K562 (cell line): ENCODE measurements around the gene HMGA1. TPM values are rescaled to one million over a fixed set of nuclear protein-coding genes. Genes with fewer than 3 reads are reported as not detected.
A peak's percentile ranks its signal among the peaks of the same experiment; 100 is the strongest.

Experiments used
- ATAC-seq: fragments of 200-7000 bp; cut with Tn5 transposase; 3 replicates; pipeline ENCODE4 v1.9.1; 2020; ENCODE audit warnings: moderate library complexity
- BruUV-seq: library from RNA; stranded (reverse); fragments of 400-500 nt; replicated peaks from 2 replicates; lab custom pipeline; 2021; lab: Mats Ljungman, UMichigan
- CTCF ChIA-PET: fragments of 300-600 bp; formaldehyde crosslinking; extraction: SDS; loops from one replicate; lab custom pipeline; 2021; ENCODE audit warnings: low intra/inter-chr PET ratio; lab: Yijun Ruan, JAX
- POLR2A ChIA-PET: fragments of 300-600, 350-650 bp; sonication (Branson Sonifier 250); formaldehyde crosslinking; extraction: SDS; loops from one replicate; lab custom pipeline; 2021; ENCODE audit warnings: antibody characterized with exemption, inconsistent platforms; lab: Yijun Ruan, JAX
- DNase-seq, 4 experiments: peaks; one replicate each; pipeline versions ENCODE4 v3.0.0 to v3.0.0-alpha.2; 2011 to 2018; ENCODE audit warnings: low spot score in 3 of 4, mixed read lengths in 3 of 4; ENCODE audit errors: extremely low read depth in 1 of 4
- FAIRE-seq: peaks from 2 replicates; lab custom pipeline; 2011; peaks lifted over from hg19 to GRCh38; lab: Jason Lieb, UNC
- H2AFZ ChIP-seq: 2 replicates; pipeline ENCODE4 v1.6.0; 2011; ENCODE audit warnings: low read depth, low read length, control low read depth, inconsistent platforms
- H3K27ac ChIP-seq: fragments of 200-600 bp; 3 replicates; pipeline ENCODE4 v1.8.0; 2011; ENCODE audit warnings: low read depth, mild to moderate bottlenecking, control low read depth, inconsistent platforms, low read length, moderate library complexity, mixed read lengths; ENCODE audit errors: extremely low read depth
- H3K27me3 ChIP-seq, 2 experiments: fragments of 300-600 bp in 1 of 2; 2 replicates in 1 of 2; 3 replicates in 1 of 2; pipeline versions ENCODE4 v1.6.0 to v1.8.0; 2011; ENCODE audit warnings: inconsistent platforms in 2 of 2, low read length in 2 of 2, mild to moderate bottlenecking in 1 of 2, mixed read lengths in 1 of 2, moderate library complexity in 1 of 2; ENCODE audit not compliant: control insufficient read depth in 2 of 2, insufficient read depth in 2 of 2
- H3K36me3 ChIP-seq: fragments of 300-600 bp; 3 replicates; pipeline ENCODE4 v1.8.0; 2011; ENCODE audit warnings: mild to moderate bottlenecking, low read length, inconsistent platforms; ENCODE audit not compliant: control insufficient read depth, insufficient read depth
- H3K4me1 ChIP-seq, 2 experiments: fragments of 200-600 bp in 1 of 2; replicated peaks in 1 of 2; 2 replicates in 1 of 2; 3 replicates in 1 of 2; pipeline versions ENCODE4 v1.5.1 to v1.8.0; 2011; ENCODE audit warnings: inconsistent platforms in 2 of 2, low read length in 2 of 2, mild to moderate bottlenecking in 1 of 2, mixed read lengths in 1 of 2, moderate library complexity in 1 of 2; ENCODE audit not compliant: control insufficient read depth in 2 of 2, insufficient read depth in 2 of 2
- H3K4me2 ChIP-seq: 2 replicates; pipeline ENCODE4 v1.6.1; 2011; ENCODE audit warnings: low read length, control low read depth, inconsistent platforms, mixed read lengths; ENCODE audit not compliant: insufficient read depth
- H3K4me3 ChIP-seq: fragments of 200-600 bp; sonication (generic), shearing (Covaris generic); 2 replicates; pipeline ENCODE4 v1.5.1; 2016; ENCODE audit warnings: control low read depth, inconsistent platforms
- H3K79me2 ChIP-seq: fragments of 200-600 bp; 3 replicates; pipeline ENCODE4 v1.8.0; 2011; ENCODE audit warnings: low read length, inconsistent platforms; ENCODE audit not compliant: control insufficient read depth, insufficient read depth
- H3K9ac ChIP-seq, 2 experiments: 2 replicates each; pipeline versions ENCODE4 v1.6.0 to v1.6.1; 2011; ENCODE audit warnings: low read depth in 2 of 2, low read length in 2 of 2, control low read depth in 1 of 2, inconsistent platforms in 1 of 2, mild to moderate bottlenecking in 1 of 2, mixed read lengths in 1 of 2; ENCODE audit not compliant: insufficient read depth in 1 of 2
- H3K9me1 ChIP-seq: one replicate; pipeline ENCODE4 v1.6.0; 2011; ENCODE audit warnings: inconsistent platforms, mild to moderate bottlenecking, low read length, moderate library complexity; ENCODE audit not compliant: control insufficient read depth, insufficient read depth
- H3K9me3 ChIP-seq: replicated peaks from 2 replicates; pipeline ENCODE4 v1.5.1; 2011; ENCODE audit warnings: low read depth, low read length, inconsistent platforms; ENCODE audit not compliant: control insufficient read depth, insufficient read depth
- H4K20me1 ChIP-seq: replicated peaks from 2 replicates; pipeline ENCODE4 v1.6.1; 2011; ENCODE audit warnings: low read length, inconsistent platforms, mixed read lengths; ENCODE audit not compliant: control insufficient read depth, insufficient read depth
- ATF3 ChIP-seq, 2 experiments: fragments of 450-650 bp in 1 of 2; sonication (generic) in 1 of 2; formaldehyde crosslinking in 1 of 2; IDR thresholded peaks in 1 of 2; conservative IDR thresholded peaks in 1 of 2; 2 replicates each; pipeline versions ENCODE4 v1.6.1 to v1.8.1; 2016 to 2023; ENCODE audit warnings: mild to moderate bottlenecking in 2 of 2, moderate library complexity in 2 of 2, inconsistent platforms in 1 of 2, missing genetic modification reagents in 1 of 2
- CBX1 ChIP-seq: sonication (generic); IDR thresholded peaks from 2 replicates; pipeline ENCODE4 v1.6.1; 2016; ENCODE audit warnings: antibody characterized with exemption, low read depth, mild to moderate bottlenecking
- CGGBP1 ChIP-seq: fragments of 250-450 bp; sonication (Bioruptor Pico); IDR thresholded peaks from 2 replicates; pipeline ENCODE4 v1.9.0; 2021; ENCODE audit warnings: mild to moderate bottlenecking
- PKNOX1 ChIP-seq: fragments of 450-650 bp; IDR thresholded peaks from 2 replicates; pipeline ENCODE4 v1.6.1; 2016
- RBM22 ChIP-seq: fragments of 200-400 bp; formaldehyde crosslinking; IDR thresholded peaks from 2 replicates; pipeline ENCODE4 v1.6.1; 2018; ENCODE audit warnings: low read length, low read depth; ENCODE audit not compliant: poor library complexity, severe bottlenecking
- ZBTB40 ChIP-seq, 2 experiments: fragments of 450-650 bp in 1 of 2; sonication (generic) in 1 of 2; formaldehyde crosslinking in 1 of 2; IDR thresholded peaks; 2 replicates each; pipeline versions ENCODE4 v1.7.1 to v1.9.0; 2016 to 2022; ENCODE audit warnings: inconsistent platforms in 1 of 2, mild to moderate bottlenecking in 1 of 2, missing genetic modification reagents in 1 of 2
- ZEB2 ChIP-seq: fragments of 450-650 bp; IDR thresholded peaks from 2 replicates; pipeline ENCODE4 v1.6.1; 2016
- WGBS: fragments of 100-300 bp; shearing (Covaris generic); methylation state at CpG from one replicate; pipeline ENCODE4 v1.1.6; 2016; ENCODE audit warnings: low coverage, mixed read lengths; ENCODE audit not compliant: insufficient coverage; ENCODE audit errors: missing lambda C conversion rate; 5-methylcytosine and 5-hydroxymethylcytosine counted together
- in situ Hi-C: fragments of 300-500 bp; cut with MboI; formaldehyde crosslinking; loops from 4 replicates; pipeline ENCODE4 v1.15.0; 2018; ENCODE audit warnings: inconsistent platforms, mixed read lengths
- intact Hi-C: fragments of 100-400 bp; cut with micrococcal nuclease; formaldehyde crosslinking; loops from 2 replicates; pipeline ENCODE4 v1.14.2; 2022
- polyA plus RNA-seq, 8 experiments: library from polyadenylated mRNA; depleted of rRNA in 4 of 8; stranded (reverse) in 5 of 8; unstranded in 3 of 8; fragments of >200 nt; fragmentation: Nextera tagmentation in 2 of 8; fragmentation: Illumina TruSeq in 1 of 8; extraction: Ambion mirVana in 2 of 8; extraction: Trizol in 1 of 8; gene quantifications; 2 replicates each; pipeline versions ENCODE4 v1.2.1 to v1.2.3, GENCODE V29; 2011 to 2014; ENCODE audit warnings: inconsistent platforms in 1 of 8, missing spikeins in 1 of 8
- total RNA-seq, 7 experiments: library from RNA; depleted of rRNA in 6 of 7; stranded (reverse); fragments of >200 nt in 6 of 7; fragmentation: Illumina TruSeq in 2 of 7; extraction: Trizol in 2 of 7; gene quantifications; 2 replicates each; pipeline versions ENCODE4 v1.2.1 to v1.2.3, GENCODE V29; 2011 to 2021; ENCODE audit warnings: low replicate concordance in 1 of 7

Gene HMGA1
- total and polyA plus RNA-seq, 9 of the 15 experiments (the other 6 are each of a cell fraction or from before 2014, with no cell fraction given), result 27.8 to 1,947 (median 594) TPM

- TSS peak; percentile 35 for BruUV-seq
- TF ChIP-seq RBM22 (no peak), ATF3 (IDR thresholded peaks at IDR 0.05) (peak; percentile 90), ATF3 (CRISPR knock-in tag; conservative IDR thresholded peaks at IDR 0.05) (peak; percentile 56; the same call in 1 of the 2 replicates), CGGBP1 (CRISPR knock-in tag) (0 out of 2 replicates have a peak, but pooled peaks have one; percentile 70), CBX1 (no peak), ZEB2 (peak; percentile 62; the same call in 1 of the 2 replicates), PKNOX1 (peak; percentile 91), ZBTB40 (IDR thresholded peaks at IDR 0.05) (peak; percentile 27; the same call in 1 of the 2 replicates), ZBTB40 (CRISPR knock-in tag; IDR thresholded peaks at IDR 0.05) (no peak)
These were observed 2.2 kb downstream of the HMGA1 start for GRCh38 chr6:34238585-34239499.

More at GRCh38 chr6:34238585-34239499, 2.2 kb downstream of the HMGA1 start:
- peak overlapping the region; percentile 97 to 99 for H3K9ac ChIP-seq
- intact Hi-C loops, result no loop called here
- H3K27me3 ChIP-seq, result no peaks in the 10 kb centered on the region
- peak overlapping the region; percentile 85 for H3K4me3 ChIP-seq
- POLR2A ChIA-PET, result interaction anchor here (0.6 kb wide), 1 partner anchor 184 kb away, joined by 3 read pairs; no protein-coding TSS in a partner anchor
- DNase-seq (peak in 3 of 4 experiments; percentile 24 to 50 (median 36)), ATAC-seq (no peak), FAIRE-seq (no peak)
- in situ Hi-C loops, result no loop called here
- peaks cover 65 to 69% of the 10 kb centered on the region in 2 experiments for H3K4me1 ChIP-seq
- peaks cover 78% of the 10 kb centered on the region for H3K79me2 ChIP-seq
- no peaks in the 10 kb centered on the region for H3K9me1 ChIP-seq
- peak overlapping the region; percentile 85 for H3K4me2 ChIP-seq
- H4K20me1 ChIP-seq, result peaks cover 44% of the 10 kb centered on the region
- WGBS, result 4% methylated on average over 14 of the region's 14 CpGs
- H3K36me3 ChIP-seq, result peaks cover 60% of the 10 kb centered on the region
- peak overlapping the region; percentile 37; the same call in 1 of the 2 replicates for H2AFZ ChIP-seq
- peak overlapping the region; percentile 98 for H3K27ac ChIP-seq
- no peaks in the 10 kb centered on the region for H3K9me3 ChIP-seq
- CTCF ChIA-PET, result interaction anchor here (0.6 to 0.8 kb wide), 2 partner anchors 38 to 75 kb away, joined by 3 read pairs; no protein-coding TSS in a partner anchor
